Small intestine (tissue), 16 donors: ENCODE measurements around the gene TJP2. TPM values are rescaled to one million over a fixed set of nuclear protein-coding genes. Genes with fewer than 3 reads are reported as not detected.
A peak's percentile ranks its signal among the peaks of the same experiment; 100 is the strongest.

ENCODE experiments used
- DNase-seq, 2 donors: peaks; one replicate each; pipeline versions ENCODE4 v3.0.0 to v3.0.0-alpha.2; 2013
- FAIRE-seq: peaks from 2 replicates; lab custom pipeline; 2012; peaks lifted over from hg19 to GRCh38; lab: Jason Lieb, UNC
- H3K27ac ChIP-seq, 3 donors: one replicate each; pipeline ENCODE4 v1.5.1; 2013; ENCODE audit warnings: low read length in 2 of 3, mild to moderate bottlenecking in 2 of 3, control low read depth in 1 of 3, inconsistent platforms in 1 of 3, low read depth in 1 of 3, moderate library complexity in 1 of 3
- H3K27me3 ChIP-seq, 3 donors: one replicate each; pipeline ENCODE4 v1.6.1; 2013; ENCODE audit warnings: low read length in 3 of 3, inconsistent platforms in 1 of 3; ENCODE audit not compliant: control insufficient read depth in 3 of 3, insufficient read depth in 3 of 3
- H3K36me3 ChIP-seq, 3 donors: one replicate each; pipeline ENCODE4 v1.6.1; 2013; ENCODE audit warnings: low read length in 3 of 3, inconsistent platforms in 1 of 3, low read depth in 1 of 3, mild to moderate bottlenecking in 1 of 3, moderate library complexity in 1 of 3; ENCODE audit not compliant: control insufficient read depth in 3 of 3, insufficient read depth in 2 of 3
- H3K4me1 ChIP-seq, 3 donors: one replicate each; pipeline ENCODE4 v1.6.1; 2013; ENCODE audit warnings: low read length in 2 of 3, inconsistent platforms in 1 of 3, low read depth in 1 of 3, mild to moderate bottlenecking in 1 of 3, moderate library complexity in 1 of 3; ENCODE audit not compliant: control insufficient read depth in 3 of 3, insufficient read depth in 2 of 3
- H3K4me3 ChIP-seq, 3 donors: one replicate each; pipeline ENCODE4 v1.5.1; 2013; ENCODE audit warnings: low read length in 3 of 3, control low read depth in 1 of 3, inconsistent platforms in 1 of 3, low read depth in 1 of 3, mild to moderate bottlenecking in 1 of 3, moderate library complexity in 1 of 3
- H3K9me3 ChIP-seq, 2 donors: one replicate each; pipeline ENCODE4 v1.6.1; 2013; ENCODE audit warnings: low read depth in 1 of 2, low read length in 1 of 2; ENCODE audit not compliant: control insufficient read depth in 2 of 2, insufficient read depth in 1 of 2
- WGBS, 3 donors: extraction: QIAGEN DNeasy Blood & Tissue Kit; methylation state at CpG; one replicate each; pipeline ENCODE4 v1.1.7; 2013; 5-methylcytosine and 5-hydroxymethylcytosine counted together
- long read RNA-seq, 10 donors: transcript quantifications; one replicate each; lab custom pipeline, GENCODE V29; 2026
- polyA plus RNA-seq, 4 donors: library from polyadenylated mRNA; stranded (reverse) in 3 of 4; unstranded in 1 of 4; fragments of 200-250 nt in 3 of 4; fragments of 120-200 nt in 1 of 4; gene quantifications; one replicate each; pipeline versions ENCODE4 v1.2.1 to v1.2.3, GENCODE V29; 2013
- donor health status: healthy with polysubstance abuse.
- donor health status: control.
- donor health status: control.
- donor health status: Bipolar disorder and iron deficiency.
- donor health status: healthy.

TJP2 gene
- polyA plus RNA-seq: 100 to 1,000 TPM in 1 of 4 donors, 10 to 100 TPM in 3; 48.3 to 191 (median 98.7) TPM
- long read RNA-seq, donor 1, partial matches to known transcripts: 92 of 95 reads
- long read RNA-seq, donor 1, other reads (novel, unspliced or antisense): 0 of 95 reads
- long read RNA-seq, donor 2, partial matches to known transcripts: 10 of 16 reads
- long read RNA-seq, donor 2, other reads (novel, unspliced or antisense): 0 of 16 reads
- long read RNA-seq, donor 3, partial matches to known transcripts: 44 of 48 reads
- long read RNA-seq, donor 3, other reads (novel, unspliced or antisense): 0 of 48 reads
- long read RNA-seq, donor 4: 0 reads
- long read RNA-seq, donor 5, partial matches to known transcripts: 13 of 15 reads
- long read RNA-seq, donor 5, other reads (novel, unspliced or antisense): 0 of 15 reads
- long read RNA-seq, donor 6, partial matches to known transcripts: 60 of 63 reads
- long read RNA-seq, donor 6, other reads (novel, unspliced or antisense): 0 of 63 reads
- long read RNA-seq, donor 7, partial matches to known transcripts: 54 of 60 reads
- long read RNA-seq, donor 7, other reads (novel, unspliced or antisense): 0 of 60 reads
- long read RNA-seq, donor 8: 0 reads
- long read RNA-seq, donor 9: 0 reads
- long read RNA-seq, donor 10, partial matches to known transcripts: 24 of 25 reads
- long read RNA-seq, donor 10, other reads (novel, unspliced or antisense): 0 of 25 reads

DNA sequence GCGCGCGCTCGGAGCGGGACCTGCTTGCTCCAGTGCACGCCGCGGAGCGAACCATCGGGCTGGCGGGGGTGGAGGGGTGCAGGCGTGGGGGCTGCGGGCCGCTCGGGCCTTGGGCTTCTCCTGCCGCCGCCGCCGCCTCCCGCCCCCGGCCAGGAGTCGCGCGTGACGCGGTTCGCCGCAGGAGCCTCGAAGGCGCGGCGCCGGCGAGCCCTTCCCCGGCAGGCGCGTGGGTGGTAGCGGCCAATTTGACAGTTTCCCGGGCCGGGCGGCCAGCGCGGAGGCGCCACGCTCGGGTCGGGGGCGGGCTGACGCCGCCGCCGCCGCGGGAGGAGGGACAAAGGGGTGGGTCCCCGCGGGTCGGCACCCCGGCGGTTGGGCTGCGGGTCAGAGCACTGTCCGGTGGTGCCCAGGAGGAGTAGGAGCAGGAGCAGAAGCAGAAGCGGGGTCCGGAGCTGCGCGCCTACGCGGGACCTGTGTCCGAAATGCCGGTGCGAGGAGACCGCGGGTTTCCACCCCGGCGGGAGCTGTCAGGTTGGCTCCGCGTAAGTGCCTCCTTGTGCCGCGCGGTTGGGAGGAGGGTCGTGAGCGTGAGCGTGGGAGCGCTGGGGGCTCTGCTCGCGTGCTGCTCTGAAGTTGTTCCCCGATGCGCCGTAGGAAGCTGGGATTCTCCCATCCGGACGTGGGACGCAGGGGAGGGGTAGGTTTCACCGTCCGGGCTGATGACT, at the start of gene TJP2:
TSS of gene TJP2 (plus strand) at position 387 of the 725 bp plus-strand sequence. CDS start at position 483, 96 bp downstream.
- Histone ChIP-seq H3K9me3 (no peaks in the 10 kb centered on the region), H3K27ac (peak within 1 kb of the TSS in 2 of 3 donors; percentile 15 to 22), H3K4me1 (peaks cover 0 to 16% (median 8%) of the 10 kb centered on the region in 3 donors), H3K27me3 (no peaks in the 10 kb centered on the region), H3K36me3 (peaks cover 0 to 14% (median 0%) of the 10 kb centered on the region in 3 donors), H3K4me3 (peak within 1 kb of the TSS; percentile 17 to 45 (median 39))
- DNase-seq: peak in 1 of 2 donors; percentile 58
- 35 to 81% (median 59%) methylated on average over 85 to 93 of the region's 93 CpGs for WGBS, 3 donors
- no peak for FAIRE-seq

DNA sequence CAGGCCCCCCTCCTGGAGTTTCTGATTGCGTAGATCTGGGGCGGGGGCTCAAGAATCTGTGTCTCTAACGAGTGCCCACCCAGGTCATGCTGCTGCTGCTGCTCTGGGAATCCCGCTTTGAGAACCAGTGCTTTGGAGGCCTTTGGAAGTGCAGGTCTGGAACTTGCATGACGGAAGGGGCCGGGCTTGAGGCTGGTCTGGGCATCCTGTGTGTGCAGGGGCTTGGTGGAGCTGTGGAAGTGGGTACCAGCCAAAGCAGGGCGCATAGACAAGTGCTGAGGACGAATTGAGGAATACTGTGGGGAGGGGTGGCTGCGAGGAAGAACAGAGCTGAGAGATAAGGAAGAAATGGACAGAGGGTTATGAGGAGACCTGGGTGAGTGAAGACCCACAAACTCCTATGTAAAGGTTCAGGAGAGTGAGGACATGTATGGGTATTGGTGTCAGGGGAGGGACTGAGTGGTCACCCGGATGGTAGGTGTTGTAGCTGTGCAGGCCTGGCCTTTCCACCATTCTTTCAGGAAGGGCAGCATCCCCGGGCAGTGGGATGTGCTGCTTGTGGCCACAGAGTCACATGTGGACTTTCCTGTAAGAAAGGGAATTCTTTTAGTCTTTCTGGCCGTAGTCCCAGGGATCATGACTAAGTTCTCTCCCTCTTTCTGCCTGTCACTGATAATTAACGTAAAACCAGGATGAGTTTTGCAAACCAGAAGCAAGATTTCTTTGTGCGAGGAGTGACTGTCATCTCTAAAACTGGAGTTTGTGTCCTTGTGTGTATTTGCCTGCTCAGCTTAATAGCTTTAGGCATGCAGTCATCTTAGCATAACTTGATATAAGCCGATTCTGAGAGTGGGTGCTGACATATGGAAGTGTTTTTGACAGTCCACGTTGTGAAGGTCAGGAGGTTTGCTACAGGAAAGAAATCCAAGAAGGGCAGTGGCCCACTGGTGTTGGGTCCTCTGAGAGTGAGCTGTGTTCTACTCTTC, 43.3 kb upstream of the TJP2 start:
- no peaks in the 10 kb centered on the region for H3K27me3 ChIP-seq
- DNase-seq: peak; percentile 25 to 39
- peak overlapping the region; percentile 68 to 92 (median 88) for H3K27ac ChIP-seq
- H3K36me3 ChIP-seq: peaks cover 0 to 24% (median 0%) of the 10 kb centered on the region in 3 donors
- peak overlapping the region in 1 of 3 donors; percentile 1 for H3K4me3 ChIP-seq
- no peak for FAIRE-seq
- H3K9me3 ChIP-seq: no peaks in the 10 kb centered on the region
- H3K4me1 ChIP-seq: peaks cover 3 to 42% (median 9%) of the 10 kb centered on the region in 3 donors
- WGBS, 3 donors: 58 to 69% (median 60%) methylated on average over 16 of the region's 16 CpGs

DNA sequence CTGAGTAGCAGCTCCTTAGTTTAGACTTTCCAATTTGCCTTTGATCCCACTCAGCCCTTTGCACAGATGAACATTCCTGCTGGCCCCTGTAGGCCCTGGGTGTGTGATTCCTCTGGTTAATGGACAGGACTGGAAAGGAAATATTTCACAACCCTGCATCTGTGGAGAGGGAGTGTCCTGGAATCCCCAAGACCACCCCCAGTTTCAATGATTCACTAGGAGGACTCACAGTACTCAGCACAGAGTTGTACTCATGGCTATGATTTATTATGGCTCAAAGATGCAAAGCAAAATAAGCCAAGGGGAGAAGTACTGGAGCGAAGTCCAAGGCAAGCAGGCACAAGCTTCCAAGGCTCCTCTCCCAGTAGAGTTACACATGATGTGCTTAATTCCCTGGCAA, 42.4 kb upstream of the TJP2 start:
- DNase-seq: peak; percentile 94 to 97
- Histone ChIP-seq H3K4me1 (peaks cover 3 to 42% (median 9%) of the 10 kb centered on the region in 3 donors), H3K4me3 (no peak overlapping the region), H3K27ac (peak overlapping the region; percentile 88 to 92 (median 91)), H3K9me3 (no peaks in the 10 kb centered on the region), H3K36me3 (peaks cover 0 to 26% (median 1%) of the 10 kb centered on the region in 3 donors), H3K27me3 (no peaks in the 10 kb centered on the region)
- no peak for FAIRE-seq
- whole genome bisulfite sequencing, 3 donors: 5 to 43% (median 13%) methylated on average over 1 of the region's 1 CpG

DNA sequence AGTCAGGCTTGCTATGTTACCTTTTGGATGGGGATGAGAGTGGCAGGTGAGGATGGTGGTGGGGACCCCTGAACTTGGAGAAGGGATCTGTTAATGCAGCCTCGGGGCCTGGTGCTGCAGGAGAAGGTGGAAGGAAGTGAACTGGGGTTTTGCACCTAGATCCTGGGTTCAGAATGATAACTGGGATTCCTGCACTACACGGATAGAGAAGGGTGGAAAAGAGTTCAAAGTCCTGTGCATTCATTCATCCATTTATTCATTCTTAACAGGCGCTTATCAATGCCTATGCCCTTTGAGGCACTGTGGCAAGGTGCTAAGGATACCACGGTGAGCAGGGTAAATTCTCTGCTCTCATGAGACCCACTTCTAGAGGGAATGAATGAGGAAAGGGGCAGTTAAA, 41.7 kb upstream of the TJP2 start:
- Histone ChIP-seq H3K4me3 (peak overlapping the region in 1 of 3 donors; percentile 12), H3K27ac (peak overlapping the region; percentile 88 to 92 (median 91))

DNA sequence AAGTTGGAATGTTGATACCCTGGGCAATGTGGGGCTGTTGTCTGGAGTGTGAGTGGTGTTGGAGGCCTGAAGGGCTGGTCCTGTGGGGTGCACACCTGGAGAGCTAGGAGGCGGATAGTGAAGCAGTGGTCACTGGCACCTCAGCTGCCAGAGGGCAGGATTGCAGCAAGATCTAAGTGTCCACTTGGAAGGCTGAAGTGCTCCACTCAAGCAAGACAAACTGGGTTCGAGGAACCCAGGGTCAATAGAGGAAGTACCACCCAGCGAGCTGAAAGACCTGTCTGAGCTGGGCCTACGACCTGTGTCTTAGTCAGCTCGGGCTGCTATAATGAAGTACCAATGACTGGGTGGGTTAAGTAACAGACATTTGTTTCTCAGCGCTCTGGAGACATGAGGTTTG, 39.7 kb upstream of the TJP2 start:
- Histone ChIP-seq H3K4me3 (no peak overlapping the region), H3K36me3 (peaks cover 0 to 42% (median 1%) of the 10 kb centered on the region in 3 donors), H3K27me3 (no peaks in the 10 kb centered on the region), H3K27ac (no peak overlapping the region), H3K9me3 (no peaks in the 10 kb centered on the region), H3K4me1 (peaks cover 3 to 42% (median 9%) of the 10 kb centered on the region in 3 donors)
- DNase-seq (peak in 1 of 2 donors; percentile 5), FAIRE-seq (no peak)
- WGBS, 3 donors: 91% methylated on average over 6 of the region's 6 CpGs

More for the DNA sequence above, 41.7 kb upstream of the TJP2 start:
- DNase-seq (peak; percentile 69 to 90), FAIRE-seq (no peak)
- H3K27me3 ChIP-seq: no peaks in the 10 kb centered on the region
- WGBS, 3 donors: 20 to 63% (median 45%) methylated on average over 4 of the region's 4 CpGs
- peaks cover 3 to 42% (median 9%) of the 10 kb centered on the region in 3 donors for H3K4me1 ChIP-seq
- H3K36me3 ChIP-seq: peaks cover 0 to 32% (median 1%) of the 10 kb centered on the region in 3 donors
- no peaks in the 10 kb centered on the region for H3K9me3 ChIP-seq

DNA sequence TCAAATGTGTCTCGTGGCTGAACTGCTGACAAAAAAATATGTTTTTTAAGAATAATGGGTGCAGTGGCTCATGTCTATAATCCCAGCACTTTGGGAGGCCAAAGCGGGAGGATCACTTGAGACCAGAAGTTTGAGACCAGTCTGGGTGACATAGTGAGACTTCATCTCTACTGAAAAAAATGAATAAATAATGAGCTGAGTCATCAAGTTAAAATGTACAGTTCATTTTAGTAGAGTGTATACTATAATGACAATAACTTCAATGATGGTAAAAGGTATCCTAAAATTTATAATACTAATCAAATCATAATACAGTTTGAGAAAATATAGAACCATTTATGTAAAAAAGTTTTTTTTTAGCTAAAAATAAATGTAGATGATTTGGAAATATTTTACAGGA, 37.9 kb upstream of the TJP2 start:
- Histone ChIP-seq H3K4me3 (no peak overlapping the region), H3K36me3 (peaks cover 0 to 49% (median 1%) of the 10 kb centered on the region in 3 donors), H3K27ac (no peak overlapping the region), H3K9me3 (no peaks in the 10 kb centered on the region), H3K27me3 (no peaks in the 10 kb centered on the region), H3K4me1 (peaks cover 3 to 39% (median 6%) of the 10 kb centered on the region in 3 donors)
- DNase-seq: peak in 1 of 2 donors; percentile 0
- WGBS, 3 donors: 89 to 92% (median 90%) methylated on average over 2 of the region's 2 CpGs
- no peak for FAIRE-seq

DNA sequence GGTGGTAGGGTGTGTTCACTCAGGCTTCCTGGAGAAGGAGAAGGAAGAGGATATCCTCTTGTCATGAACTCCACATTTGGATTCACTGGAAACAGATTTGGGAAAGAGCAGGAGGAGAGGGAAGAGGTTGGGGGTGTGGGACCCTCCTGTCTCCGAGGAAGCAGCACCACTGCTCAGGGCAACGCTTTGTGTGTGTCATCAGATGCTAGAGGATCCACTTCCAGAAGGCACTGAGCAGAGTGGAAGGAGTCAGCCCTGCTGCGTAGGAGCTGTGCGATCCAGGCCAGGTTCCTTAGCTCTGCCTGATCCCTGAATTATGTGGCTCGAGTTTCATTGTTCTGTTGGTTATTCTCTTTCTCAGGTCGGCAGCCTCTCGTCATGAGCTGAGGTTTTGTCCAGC, 37.3 kb upstream of the TJP2 start:
- Histone ChIP-seq H3K27me3 (no peaks in the 10 kb centered on the region), H3K36me3 (peaks cover 0 to 49% (median 1%) of the 10 kb centered on the region in 3 donors), H3K27ac (peak overlapping the region in 1 of 3 donors; percentile 17), H3K4me3 (no peak overlapping the region), H3K9me3 (no peaks in the 10 kb centered on the region), H3K4me1 (peaks cover 3 to 35% (median 5%) of the 10 kb centered on the region in 3 donors)
- no peak for FAIRE-seq
- DNase-seq: peak in 1 of 2 donors; percentile 2
- WGBS, 3 donors: 83 to 89% (median 85%) methylated on average over 7 of the region's 7 CpGs
